NCI-H748 treated with DMSO at 0.1 percent for 48 hours (cell line): ENCODE data around the gene CREBZF.

Source experiments
- DNase-seq: peaks from one replicate; lab custom pipeline; 2025; lab: John Stamatoyannopoulos, UW

The CREBZF gene, protein sequence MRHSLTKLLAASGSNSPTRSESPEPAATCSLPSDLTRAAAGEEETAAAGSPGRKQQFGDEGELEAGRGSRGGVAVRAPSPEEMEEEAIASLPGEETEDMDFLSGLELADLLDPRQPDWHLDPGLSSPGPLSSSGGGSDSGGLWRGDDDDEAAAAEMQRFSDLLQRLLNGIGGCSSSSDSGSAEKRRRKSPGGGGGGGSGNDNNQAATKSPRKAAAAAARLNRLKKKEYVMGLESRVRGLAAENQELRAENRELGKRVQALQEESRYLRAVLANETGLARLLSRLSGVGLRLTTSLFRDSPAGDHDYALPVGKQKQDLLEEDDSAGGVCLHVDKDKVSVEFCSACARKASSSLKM

GRCh38 chr11:85664615-85665481, at the start of gene CREBZF:
Gene CREBZF (minus strand): TSS chr11:85665129. CDS start chr11:85664875, 254 bp downstream.
- DNase-seq: peak; percentile 67

- DNase-seq: no peak
Measured at GRCh38 chr11:85712953-85713352, 48.0 kb upstream of the CREBZF start.

DNA sequence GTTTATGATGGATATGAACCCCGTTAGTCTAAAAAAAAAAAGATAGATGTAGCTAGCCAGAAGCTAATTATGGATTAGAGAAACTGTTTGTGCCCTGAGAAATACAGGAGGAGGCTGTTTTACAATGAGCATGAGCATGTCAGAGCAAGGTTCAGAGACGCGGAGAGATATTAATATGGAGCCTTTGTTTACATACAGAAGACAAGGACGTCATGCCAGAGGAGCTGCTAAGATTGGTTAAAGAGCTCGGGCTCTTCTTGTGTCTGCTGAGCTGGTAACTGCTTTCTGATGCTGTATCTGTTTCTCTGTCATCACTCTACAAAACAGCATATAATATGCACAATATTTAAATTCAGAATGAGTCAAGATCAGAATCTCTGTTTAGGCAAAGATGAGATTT, 46.0 kb upstream of the CREBZF start:
- DNase-seq: no peak

GRCh38 chr11:85709941-85710702, 45.2 kb upstream of the CREBZF start:
- DNase-seq: no peak

- no peak for DNase-seq
Measured at GRCh38 chr11:85705800-85706199, 40.9 kb upstream of the CREBZF start.

DNA sequence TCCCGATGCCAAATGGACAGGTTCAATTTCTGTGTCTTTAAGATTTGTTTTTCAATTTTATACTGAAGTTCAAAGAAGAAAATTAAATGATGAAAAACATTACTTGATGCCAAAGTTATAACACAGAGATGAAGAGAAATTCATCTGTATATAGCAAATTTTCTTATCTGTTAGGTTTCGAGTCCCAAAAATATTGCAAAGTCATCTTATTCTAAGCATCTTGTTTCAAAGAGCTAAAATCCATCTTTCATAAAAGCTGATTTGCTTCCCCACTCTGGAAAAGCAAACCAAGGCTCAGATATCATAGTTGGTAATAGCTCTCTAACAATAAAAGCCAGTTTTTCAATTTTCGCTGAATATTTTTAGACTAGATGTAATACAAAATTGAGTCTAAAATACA, 40.0 kb upstream of the CREBZF start:
- no peak for DNase-seq

GRCh38 chr11:85699957-85700741, 35.2 kb upstream of the CREBZF start:
- DNase-seq: no peak

DNA sequence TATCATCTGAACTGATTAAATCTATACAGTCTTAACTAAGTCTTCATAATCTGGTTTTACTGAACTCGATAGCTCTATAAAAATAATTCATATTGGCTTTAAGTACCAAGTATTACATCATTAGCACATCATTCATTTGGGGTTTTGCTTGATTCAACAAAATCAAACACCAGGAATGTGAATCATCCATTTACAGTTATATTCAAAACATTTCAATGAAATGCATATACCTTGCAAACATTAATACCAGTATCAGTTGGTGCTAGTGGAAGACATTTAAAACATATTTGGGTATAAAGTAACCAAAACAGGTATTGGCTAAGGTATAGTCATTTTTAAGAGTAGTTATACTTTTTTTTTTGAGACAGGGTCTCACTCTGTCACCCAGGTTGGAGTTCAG, 33.3 kb upstream of the CREBZF start:
- DNase-seq: no peak

DNA sequence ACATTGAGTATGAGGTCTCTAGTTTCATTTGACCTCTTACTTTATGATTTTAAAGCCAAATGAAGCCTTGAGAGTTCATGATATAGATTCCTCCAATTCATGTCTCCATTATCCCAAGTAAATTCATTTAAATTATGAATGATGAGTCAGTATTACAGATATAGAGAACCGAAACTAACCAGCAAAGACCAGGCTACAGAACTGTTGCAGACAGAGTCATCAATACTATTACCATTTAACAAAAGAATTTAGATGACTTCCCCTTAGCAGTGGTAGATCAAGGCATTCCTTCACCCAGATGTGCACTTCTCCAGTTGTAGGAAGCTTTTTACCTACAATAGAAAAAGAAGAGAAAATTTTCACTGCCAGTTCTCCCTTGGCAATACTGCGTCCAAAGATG, 32.8 kb upstream of the CREBZF start:
- DNase-seq: no peak

DNA sequence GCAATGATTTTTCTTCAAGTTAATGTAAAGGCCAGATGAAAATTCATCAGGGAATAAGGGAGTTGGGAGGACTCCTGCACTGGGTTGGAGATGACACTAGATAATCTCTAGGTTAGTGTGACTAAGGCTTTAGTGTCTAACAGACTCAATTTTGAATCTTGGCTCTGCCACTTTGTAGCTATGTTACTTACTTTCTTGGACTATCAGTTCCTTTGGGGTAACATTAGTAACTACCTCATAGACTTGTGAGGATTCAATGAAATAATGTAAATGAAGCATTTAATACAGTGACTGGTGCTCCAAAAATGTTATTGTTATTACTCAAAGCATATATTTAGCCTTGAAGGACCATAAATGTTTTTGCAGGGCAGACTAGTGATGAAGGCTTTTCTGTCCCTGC, 30.6 kb upstream of the CREBZF start:
- DNase-seq: no peak

DNA sequence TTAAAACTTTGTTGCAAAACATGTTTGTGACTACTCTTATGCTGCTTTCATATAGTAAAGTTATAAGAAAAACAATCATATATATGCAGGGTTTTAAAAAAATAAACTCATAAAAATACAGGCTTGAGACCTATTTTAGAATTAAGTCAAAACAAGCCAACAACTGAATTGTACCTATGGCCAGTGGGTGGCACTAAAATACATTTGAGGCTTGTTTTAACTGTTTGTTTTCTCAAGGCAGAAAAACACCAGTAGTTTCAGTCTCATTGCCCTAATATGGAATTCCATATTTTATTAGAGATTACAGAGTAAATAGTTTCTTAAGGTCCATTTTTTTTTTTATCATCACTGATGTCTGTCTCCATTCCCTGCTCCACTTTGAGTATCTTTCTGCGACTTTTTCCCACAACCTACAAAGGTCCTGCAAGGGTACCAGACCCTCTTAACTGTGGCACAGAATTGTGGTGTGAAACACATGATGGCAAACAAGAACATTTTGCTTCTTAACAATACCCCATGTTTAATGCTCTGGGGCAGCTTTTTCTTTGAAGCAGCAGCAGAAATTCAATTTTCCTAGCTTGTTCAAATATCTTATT, 29.6 kb upstream of the CREBZF start:
- no peak for DNase-seq

DNA sequence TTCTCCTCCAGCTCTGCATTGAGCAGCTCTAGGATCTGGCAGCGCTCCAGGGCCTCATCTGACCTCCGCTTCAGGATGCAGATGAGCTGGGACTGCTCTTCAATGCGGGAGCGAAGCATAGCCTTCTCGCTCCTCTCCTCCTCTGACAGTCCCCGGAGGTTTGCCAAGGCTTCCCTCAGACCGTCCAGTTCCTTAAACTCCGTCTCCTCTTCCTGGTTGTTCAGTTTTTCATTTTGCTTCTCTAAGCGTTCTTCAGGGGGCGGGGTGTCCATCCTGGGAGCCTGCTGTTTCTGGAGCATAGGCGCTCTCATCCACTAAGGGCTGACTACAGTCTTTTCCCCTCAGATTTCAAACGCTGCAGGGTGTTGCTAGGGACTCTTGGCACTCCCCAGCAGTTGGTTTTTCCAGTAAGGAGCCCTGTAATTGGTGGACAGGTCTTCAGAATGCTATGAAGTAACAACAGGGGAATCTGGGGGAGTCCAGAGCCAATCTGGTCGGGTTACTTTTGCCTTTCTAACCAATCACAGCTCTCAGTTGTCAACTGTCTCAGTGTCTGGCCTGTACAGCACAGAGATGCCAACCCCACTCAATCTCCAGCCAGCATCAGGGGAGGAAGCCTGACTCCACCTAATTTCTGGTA, 21.0 kb upstream of the CREBZF start, which contains the start of gene CCDC89:
Gene CCDC89 (minus strand): TSS at position 376 of the 640 bp plus-strand sequence. CDS start 65 bp downstream, at position 311.
- DNase-seq: peak; percentile 76

- DNase-seq: no peak
Measured at GRCh38 chr11:85685125-85685819, 20.3 kb upstream of the CREBZF start.

DNA sequence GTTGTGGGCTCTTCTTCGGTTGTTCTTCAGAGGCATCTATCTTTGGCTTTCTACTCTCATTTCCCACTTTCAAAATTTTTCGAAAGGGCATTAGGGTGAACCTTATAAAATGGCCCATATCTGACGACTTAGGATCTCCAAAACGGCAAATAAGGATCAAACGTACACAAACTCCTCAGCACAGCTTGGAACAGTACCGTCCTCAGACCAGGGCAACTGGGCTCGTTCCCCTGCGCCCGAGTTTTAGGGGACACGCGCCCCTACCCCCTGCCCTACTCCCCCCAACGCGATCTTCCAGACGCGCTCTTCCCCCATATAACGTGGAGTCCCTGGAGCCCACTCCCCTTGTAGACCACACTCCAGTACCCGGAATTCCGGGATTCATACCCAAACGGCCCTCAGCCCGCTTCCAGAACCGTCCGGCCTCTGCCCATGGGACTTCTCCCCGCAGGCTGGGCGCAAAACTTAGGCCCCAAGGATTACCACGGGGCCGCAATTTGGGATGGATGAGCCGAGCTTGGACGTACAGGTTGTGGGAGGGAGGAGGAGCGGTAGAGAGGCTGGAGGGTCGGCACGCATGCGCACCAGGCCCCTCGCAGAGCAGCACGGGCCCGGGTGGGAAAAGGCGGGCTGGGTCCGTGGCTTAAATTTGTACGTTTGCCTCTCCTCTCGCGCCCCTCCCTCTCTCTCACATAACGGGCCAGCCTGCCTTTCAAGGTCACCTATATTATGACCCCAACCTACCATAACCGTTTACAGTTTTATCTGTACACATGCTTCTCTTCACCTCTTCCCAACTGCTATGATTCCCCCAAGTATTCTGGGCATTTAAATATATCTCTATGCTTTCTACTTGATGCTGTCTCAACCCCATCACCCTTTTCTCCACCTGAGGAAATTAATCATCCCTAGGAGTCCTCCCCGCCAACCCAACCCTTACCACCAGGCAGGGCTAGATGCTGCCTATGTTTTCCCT, 17.7 kb upstream of the CREBZF start:
- peak; percentile 35 for DNase-seq

DNA sequence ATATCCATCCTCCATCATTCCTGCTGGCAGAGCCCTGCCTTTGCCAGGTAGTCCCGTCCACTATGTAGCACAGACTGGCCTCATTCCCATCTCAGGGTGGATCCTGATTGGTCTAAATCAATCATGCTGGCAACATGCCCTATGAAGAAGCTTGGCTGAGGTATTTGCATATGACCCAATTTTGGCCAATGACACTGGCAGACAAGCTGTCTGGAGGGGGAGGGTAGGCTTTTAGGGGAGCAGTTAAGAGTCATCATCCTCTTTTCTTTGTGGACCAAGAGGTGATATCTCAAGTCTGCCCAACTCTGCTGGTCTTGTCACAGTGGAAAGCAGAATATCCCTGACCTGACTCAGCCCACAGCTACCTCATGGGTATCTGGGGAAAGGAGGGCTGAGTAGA, 16.0 kb upstream of the CREBZF start:
- no peak for DNase-seq

GRCh38 chr11:85679576-85679975, 14.6 kb upstream of the CREBZF start:
- DNase-seq: no peak

DNA sequence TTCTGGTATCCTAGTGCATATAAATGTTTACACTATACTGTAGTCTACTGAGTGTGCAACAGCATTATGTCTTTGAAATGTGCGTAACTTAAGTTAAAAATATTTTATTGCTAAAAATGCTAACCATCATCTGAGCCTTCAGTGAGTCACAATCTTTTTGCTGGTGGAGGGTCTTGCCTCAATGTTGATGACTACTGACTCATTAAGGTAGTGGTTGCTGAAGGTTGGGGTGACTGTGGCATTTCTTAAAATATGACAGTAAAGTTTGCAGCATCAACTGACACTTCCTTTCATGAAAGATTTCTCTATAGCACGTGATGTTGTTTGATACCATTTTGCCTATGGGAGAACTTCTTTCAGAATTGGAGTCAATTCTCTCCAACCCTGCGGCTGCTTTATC, 8.5 kb upstream of the CREBZF start:
- no peak for DNase-seq

GRCh38 chr11:85672105-85672902, 7.4 kb upstream of the CREBZF start:
- no peak for DNase-seq
